Activated CD4-positive, alpha-beta T cell treated with anti-CD3 and anti-CD28 coated beads, Interleukin-2, amount 50 U/mL, for 16 hours (primary cell): Measurements from ENCODE around the gene TAC3.
"Not testable (repeated sequence)": the region's sequence is repeated elsewhere in the genome, so short reads cannot be mapped to it uniquely, and the experiment has no call there.

Experiments used
- DNase-seq: peaks from one replicate; pipeline ENCODE4 v3.0.0-alpha.2; 2020

Gene TAC3

GRCh38 chr12:56980941-56981530, 35.3 kb downstream of the TAC3 start:
- no peak for DNase-seq

GRCh38 chr12:56980268-56980667, 36.1 kb downstream of the TAC3 start:
- no peak for DNase-seq

- no peak for DNase-seq
Measured at GRCh38 chr12:56979628-56980027, 36.7 kb downstream of the TAC3 start.

GRCh38 chr12:56978397-56979138, 37.8 kb downstream of the TAC3 start:
- DNase-seq: no peak

DNA sequence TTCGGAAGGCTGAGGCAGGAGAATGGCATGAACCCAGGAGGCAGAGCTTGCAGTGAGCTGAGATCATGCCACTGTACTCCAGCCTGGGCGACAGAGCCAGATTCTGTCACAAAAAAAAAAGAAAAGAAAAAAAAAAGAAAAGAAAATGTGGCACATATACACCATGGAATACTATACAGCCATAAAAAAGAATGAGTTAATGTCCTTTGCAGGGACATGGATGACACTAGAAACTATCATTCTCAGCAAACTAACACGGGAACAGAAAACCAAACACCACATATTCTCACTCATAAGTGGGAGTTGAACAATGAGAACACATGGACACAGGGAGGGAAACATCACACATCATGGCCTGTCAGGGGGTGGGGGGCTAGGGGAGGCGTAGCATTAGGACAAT, 39.0 kb downstream of the TAC3 start:
- DNase-seq: not testable (repeated sequence)

GRCh38 chr12:56974224-56974623, 42.1 kb downstream of the TAC3 start:
- DNase-seq: not testable (repeated sequence)

DNA sequence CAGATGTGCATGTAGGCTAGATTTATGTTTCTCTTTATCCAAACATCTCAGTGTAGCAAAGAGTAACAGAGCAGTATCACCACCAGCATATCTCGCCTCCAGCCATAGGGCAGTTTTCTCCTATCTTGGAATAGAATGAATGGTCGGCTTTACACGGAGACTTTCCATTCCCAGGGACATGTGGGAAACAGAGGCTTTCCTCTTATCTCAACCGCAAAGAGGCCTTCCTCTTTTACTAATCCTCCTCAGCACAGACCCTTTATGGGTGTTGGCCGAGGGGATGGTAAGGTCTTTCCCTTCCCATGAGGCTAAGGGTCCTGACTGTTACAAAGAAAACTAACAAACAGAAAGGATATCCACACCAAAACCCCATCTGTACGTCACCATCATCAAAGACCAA, 47.4 kb downstream of the TAC3 start:
- not testable (repeated sequence) for DNase-seq

DNA sequence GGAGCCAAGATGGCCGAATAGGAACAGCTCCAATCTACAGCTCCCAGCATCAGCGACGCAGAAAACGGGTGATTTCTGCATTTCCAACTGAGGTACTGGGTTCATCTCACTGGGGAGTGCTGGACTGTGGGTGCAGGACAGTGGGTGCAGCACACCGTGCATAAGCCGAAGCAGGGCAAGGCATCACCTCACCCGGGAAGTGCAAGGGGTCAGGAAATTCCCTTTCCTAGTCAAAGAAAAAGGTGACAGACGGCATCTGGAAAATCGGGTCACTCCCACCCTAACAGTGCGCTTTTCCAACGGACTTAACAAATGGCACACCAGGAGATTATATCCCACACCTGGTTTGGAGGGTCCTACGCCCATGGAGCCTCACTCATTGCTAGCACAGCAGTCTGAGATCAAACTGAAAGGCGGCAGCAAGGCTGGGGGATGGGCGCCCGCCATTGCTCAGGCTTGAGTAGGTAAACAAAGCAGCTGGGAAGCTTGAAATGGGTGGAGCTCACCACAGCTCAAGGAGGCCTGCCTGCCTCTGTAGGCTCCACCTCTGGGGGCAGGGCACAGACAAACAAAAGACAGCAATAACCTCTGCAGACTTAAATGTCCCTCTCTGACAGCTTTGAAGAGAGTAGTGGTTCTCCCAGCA, 50.2 kb downstream of the TAC3 start:
- not testable (repeated sequence) for DNase-seq

DNA sequence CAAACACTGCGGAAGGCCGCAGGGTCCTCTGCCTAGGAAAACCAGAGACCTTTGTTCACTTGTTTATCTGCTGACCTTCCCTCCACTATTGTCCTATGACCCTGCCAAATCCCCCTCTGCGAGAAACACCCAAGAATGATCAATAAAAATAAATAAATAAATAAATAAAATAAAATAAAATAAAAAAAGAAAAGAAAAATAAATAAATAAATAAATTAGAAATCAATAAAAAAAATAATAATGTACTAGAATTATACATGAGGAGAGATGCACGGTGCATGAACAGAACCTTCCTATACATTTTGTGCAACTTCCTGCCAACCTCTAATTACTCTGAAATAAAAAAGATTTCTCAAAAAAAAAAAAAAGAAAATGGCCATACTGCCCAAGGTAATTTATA, 51.2 kb downstream of the TAC3 start:
- not testable (repeated sequence) for DNase-seq

DNA sequence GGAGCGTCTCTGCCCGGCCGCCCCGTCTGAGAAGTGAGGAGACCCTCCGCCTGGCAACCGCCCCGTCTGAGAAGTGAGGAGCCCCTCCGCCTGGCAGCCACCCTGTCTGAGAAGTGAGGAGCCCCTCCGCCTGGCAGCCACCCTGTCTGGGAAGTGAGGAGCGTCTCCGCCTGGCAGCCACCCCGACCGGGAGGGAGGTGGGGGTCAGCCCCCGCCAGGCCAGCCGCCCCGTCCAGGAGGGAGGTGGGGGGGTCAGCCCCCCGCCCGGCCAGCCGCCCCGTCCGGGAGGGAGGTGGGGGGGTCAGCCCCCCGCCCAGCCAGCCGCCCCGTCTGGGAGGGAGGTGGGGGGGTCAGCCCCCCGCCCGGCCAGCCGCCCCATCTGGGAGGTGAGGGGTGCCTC, 52.8 kb downstream of the TAC3 start:
- DNase-seq: not testable (repeated sequence)

DNA sequence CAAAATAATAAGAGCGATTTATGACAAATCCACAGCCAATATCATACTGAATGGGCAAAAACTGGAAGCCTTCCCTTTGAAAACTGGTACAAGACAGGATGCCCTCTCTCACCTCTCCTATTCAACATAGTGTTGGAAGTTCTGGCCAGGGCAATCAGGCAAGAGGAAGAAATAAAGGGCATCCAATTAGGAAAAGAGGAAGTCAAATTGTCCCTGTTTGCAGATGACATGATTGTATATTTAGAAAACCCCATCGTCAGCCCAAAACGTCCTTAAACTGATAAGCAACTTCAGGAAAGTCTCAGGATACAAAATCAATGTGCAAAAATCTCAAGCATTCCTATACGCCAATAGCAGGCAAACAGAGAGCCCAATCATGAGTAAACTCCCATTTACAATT, 54.1 kb downstream of the TAC3 start:
- DNase-seq: not testable (repeated sequence)
